ENCODE results near the gene ELOF1.

DNA sequence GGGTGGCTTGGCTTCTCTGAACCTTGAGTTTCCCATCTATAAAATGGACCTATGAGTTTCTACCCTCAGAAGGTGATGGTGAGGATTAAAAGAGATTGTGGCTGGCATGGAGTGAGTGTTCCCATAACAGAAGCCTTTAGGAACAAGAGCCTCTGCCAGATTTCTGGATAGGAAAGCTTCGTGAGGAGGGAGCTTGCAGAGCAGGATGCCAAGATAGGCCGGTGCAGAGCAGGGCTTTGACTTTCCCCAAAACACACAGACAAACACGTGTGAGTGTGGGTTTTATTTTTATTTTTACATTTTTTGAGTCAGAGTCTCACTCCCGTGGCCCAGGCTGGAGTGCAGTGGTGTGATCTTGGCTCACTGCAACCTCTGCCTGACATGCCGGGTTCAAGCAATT is 24.1 kb downstream of the ELOF1 start:
- no peak for TF ChIP-seq ZC3H10 (CRISPR knock-in tag; IDR thresholded peaks at IDR 0.05)
- TF ChIP-seq, protein P1, sequence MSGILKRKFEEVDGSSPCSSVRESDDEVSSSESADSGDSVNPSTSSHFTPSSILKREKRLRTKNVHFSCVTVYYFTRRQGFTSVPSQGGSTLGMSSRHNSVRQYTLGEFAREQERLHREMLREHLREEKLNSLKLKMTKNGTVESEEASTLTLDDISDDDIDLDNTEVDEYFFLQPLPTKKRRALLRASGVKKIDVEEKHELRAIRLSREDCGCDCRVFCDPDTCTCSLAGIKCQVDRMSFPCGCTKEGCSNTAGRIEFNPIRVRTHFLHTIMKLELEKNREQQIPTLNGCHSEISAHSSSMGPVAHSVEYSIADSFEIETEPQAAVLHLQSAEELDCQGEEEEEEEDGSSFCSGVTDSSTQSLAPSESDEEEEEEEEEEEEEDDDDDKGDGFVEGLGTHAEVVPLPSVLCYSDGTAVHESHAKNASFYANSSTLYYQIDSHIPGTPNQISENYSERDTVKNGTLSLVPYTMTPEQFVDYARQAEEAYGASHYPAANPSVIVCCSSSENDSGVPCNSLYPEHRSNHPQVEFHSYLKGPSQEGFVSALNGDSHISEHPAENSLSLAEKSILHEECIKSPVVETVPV (CRISPR knock-in tag; IDR thresholded peaks at IDR 0.05) = no peak
- TF ChIP-seq ISL1 (CRISPR knock-in tag; IDR thresholded peaks at IDR 0.05) = no peak
- TF ChIP-seq, protein P2, sequence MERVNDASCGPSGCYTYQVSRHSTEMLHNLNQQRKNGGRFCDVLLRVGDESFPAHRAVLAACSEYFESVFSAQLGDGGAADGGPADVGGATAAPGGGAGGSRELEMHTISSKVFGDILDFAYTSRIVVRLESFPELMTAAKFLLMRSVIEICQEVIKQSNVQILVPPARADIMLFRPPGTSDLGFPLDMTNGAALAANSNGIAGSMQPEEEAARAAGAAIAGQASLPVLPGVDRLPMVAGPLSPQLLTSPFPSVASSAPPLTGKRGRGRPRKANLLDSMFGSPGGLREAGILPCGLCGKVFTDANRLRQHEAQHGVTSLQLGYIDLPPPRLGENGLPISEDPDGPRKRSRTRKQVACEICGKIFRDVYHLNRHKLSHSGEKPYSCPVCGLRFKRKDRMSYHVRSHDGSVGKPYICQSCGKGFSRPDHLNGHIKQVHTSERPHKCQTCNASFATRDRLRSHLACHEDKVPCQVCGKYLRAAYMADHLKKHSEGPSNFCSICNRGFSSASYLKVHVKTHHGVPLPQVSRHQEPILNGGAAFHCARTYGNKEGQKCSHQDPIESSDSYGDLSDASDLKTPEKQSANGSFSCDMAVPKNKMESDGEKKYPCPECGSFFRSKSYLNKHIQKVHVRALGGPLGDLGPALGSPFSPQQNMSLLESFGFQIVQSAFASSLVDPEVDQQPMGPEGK (CRISPR knock-in tag; IDR thresholded peaks at IDR 0.05; ENCODE audit: borderline replicate concordance) = no peak
- TF ChIP-seq, protein P3, sequence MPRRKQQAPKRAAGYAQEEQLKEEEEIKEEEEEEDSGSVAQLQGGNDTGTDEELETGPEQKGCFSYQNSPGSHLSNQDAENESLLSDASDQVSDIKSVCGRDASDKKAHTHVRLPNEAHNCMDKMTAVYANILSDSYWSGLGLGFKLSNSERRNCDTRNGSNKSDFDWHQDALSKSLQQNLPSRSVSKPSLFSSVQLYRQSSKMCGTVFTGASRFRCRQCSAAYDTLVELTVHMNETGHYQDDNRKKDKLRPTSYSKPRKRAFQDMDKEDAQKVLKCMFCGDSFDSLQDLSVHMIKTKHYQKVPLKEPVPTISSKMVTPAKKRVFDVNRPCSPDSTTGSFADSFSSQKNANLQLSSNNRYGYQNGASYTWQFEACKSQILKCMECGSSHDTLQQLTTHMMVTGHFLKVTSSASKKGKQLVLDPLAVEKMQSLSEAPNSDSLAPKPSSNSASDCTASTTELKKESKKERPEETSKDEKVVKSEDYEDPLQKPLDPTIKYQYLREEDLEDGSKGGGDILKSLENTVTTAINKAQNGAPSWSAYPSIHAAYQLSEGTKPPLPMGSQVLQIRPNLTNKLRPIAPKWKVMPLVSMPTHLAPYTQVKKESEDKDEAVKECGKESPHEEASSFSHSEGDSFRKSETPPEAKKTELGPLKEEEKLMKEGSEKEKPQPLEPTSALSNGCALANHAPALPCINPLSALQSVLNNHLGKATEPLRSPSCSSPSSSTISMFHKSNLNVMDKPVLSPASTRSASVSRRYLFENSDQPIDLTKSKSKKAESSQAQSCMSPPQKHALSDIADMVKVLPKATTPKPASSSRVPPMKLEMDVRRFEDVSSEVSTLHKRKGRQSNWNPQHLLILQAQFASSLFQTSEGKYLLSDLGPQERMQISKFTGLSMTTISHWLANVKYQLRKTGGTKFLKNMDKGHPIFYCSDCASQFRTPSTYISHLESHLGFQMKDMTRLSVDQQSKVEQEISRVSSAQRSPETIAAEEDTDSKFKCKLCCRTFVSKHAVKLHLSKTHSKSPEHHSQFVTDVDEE (CRISPR knock-in tag; IDR thresholded peaks at IDR 0.05) = no peak
- no peak for TF ChIP-seq TOX (CRISPR knock-in tag; IDR thresholded peaks at IDR 0.05; ENCODE audit: borderline replicate concordance)
- no peak for TF ChIP-seq ZNF70 (CRISPR knock-in tag; IDR thresholded peaks at IDR 0.05)

Data from SK-N-SH treated with all-trans-retinoic acid at 6 μM for 48 hours (cell line).